Measurements from ENCODE around the gene NDUFS2.

NDUFS2 gene

GRCh38 chr1:161191971-161192370 lies 10.2 kb upstream of the NDUFS2 start:
- DNase-seq = no peak

DNA sequence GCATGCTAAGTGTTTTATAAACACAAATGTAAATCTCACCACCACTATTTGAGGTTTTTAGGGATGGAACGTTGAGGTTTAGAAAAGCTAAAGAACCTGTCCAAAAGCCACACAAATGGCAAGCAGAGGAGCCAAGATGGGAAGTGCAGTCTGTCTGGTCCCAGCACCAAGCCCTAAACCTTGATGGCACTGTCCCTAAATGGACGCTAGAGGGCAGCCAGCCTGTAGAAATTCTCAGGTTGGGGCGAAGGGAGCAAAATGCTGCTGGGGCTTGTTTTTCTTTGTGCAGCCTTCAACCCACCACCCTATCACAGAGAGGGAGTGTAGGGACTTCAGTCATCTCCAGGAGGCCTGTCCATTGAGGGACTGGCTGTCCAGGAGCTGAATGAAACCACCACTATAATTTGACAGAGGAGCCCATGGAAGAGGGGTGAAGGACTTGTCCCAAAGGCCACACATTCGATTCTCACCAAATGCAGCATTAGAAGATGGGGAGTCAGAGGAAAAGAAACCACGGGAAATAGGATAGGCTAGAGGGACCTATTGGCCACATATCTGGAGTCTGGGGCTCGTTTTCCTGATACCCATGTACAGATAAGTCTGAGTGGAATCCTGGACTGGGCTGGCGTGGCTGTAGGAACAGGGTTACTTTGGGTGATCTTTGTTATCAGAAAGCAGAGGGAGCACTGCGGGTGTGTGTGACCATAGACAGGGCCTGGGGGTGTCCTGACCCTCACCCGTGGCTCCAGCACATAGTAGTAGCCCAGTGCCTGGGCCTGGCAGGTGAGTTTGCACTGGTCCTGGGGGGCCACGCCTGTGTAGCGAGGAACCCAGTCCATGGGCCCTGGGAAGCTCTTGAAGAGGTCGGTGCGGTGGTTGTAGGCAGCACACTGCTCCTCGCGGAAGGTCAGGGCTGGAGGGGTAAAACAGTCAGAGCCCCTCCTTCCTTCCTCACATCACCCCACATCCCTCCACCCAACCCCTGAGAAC lies 9.4 kb upstream of the NDUFS2 start:
- intact Hi-C loops (cut with DNase I) = no loop called here
- DNase-seq = peak; percentile 37 to 90 (median 76)

More at GRCh38 chr1:161191971-161192370, 10.2 kb upstream of the NDUFS2 start:
- intact Hi-C loops (cut with DNase I) = no loop called here

DNA sequence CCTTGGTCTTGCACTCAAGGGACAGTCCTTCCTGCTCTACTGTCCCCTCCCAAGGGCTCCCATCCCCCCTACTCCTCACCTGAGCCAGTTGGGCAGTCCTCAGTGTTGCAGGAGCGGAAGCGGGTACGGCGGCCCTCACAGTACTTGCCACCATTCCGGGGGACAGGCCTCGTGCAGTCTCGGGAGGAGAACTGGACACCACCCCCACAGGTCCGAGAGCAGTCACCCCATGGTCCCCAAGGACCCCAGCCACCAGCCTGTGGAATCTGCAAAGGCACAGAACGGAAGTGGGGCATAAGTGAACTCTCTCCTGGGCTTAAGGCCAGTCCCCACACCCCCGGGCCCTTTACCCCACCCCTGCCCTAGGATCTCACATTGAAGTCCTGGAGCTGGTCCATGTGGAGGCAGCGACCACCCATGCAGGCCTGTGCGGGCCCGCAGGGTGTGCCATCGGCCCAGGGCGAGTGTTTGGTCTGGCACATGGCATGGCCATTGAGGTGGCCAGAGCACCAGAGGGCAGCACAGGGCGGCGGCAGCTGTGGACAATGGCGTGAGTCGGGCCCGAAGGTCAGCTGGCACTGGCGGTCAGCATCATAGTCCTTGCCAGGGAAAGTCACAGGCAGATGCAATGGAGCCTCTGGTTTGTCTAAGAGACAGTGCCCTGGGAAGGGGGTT lies 8.5 kb upstream of the NDUFS2 start:
- intact Hi-C loops (cut with DNase I) = no loop called here
- DNase-seq = peak; percentile 72 to 95 (median 86)

GRCh38 chr1:161195171-161195570 lies 7.0 kb upstream of the NDUFS2 start:
- peak in 3 of 42 donors; percentile 39 to 49 (median 43) for DNase-seq
- intact Hi-C loops (cut with DNase I) = no loop called here

DNA sequence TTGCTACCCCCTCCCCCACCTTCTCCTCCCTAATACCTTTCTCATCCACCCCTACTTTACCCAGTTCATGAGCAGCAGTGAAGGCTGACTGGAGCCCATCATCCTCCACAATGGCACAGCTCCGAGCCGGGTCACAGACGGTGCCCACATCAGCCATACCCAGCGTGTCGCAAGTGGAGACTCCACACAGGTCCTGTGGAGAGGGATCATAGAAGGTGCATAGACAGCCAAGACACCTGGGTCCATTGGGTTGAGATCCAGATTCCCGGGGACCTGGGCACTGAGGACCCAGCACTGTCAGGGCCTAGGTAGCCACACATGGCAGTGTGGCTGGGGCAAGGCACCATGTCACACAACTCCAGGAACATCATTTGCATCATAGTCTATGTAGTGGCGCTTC lies 6.1 kb upstream of the NDUFS2 start:
- intact Hi-C loops (cut with DNase I) = no loop called here
- DNase-seq = no peak

DNA sequence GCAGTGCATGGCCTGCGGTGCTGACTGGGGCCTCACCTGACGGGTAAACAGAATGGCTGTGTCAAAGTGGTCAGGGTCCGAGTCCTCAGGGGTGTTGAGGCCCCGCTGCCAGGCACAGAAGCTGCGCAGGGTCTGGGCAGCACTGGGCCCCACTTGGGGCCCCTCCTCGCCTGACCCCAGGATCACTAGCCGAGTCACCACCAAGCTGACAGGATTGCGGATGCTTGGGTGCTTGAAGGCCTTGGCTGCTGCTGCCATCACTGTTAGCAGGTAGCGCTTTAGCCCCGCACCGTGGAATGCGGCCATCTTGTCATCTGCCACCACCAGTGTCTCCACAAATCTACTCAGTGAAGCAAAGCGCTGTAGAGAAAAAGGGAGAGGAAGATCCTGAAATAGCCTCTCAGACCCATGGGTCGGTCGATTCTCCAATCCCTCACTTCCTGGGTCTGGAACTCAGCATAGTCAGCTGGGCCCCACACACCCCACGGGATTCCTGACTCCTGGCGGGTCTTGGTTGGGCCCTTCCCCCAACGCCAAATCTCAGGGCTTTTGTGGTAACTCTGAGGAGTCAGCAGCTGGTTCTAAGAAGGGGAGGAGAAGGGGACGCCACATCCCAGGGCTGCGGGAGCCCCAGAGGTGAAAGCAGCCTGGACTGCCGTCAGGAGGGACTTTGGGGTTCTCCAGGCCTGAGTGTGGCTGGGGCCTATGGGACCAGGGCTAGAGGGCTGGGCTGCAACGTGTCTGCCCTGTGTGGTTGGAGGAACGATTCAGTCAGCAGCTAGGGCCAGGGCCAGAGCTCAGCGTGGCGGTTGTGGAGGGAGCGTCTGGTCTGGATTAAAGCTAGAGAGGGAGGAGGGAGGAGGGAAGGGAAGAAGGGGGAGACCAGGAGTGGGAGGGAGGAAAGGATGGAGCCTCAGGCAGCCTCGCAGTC lies 5.4 kb upstream of the NDUFS2 start:
- DNase-seq = peak in 15 of 42 donors; percentile 30 to 75 (median 46)
- intact Hi-C loops (cut with DNase I) = no loop called here

GRCh38 chr1:161197560-161198193 lies 4.5 kb upstream of the NDUFS2 start:
- DNase-seq = no peak
- intact Hi-C loops (cut with DNase I) = no loop called here

DNA sequence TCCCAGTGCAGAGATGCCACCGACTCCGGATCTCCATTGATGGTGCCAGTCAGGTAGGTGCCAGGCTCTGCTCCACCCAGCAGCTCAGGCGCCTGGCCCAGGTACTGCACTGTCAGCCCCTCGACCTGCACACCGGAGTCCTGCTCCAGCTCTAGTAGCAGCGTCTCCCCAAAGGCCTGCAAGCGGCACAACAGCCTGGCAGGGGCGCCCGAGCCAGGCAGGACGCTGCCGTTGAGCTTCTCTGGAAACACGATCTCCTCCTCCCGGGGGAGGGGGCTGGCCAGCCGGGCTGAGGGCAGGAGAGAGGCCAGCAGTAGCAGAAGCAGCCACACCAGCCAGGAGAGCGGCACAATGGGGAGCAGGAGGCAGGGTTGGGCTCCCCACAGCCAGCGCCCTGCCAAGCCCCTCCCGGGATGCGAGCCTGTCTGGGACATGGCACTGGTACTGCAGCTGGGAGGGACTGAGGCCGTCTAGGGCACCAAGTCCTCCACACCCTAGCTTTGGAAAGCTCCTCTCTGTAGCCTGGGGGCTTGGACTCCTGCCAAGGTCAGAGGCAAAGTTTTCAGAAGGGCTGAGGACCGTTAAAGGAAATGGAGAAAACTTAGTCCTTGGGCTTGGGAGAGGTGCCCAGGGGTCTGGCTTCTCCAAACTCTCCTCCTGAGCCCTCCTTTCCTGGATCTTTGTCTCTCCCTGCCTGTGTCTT lies 3.8 kb upstream of the NDUFS2 start:
- peak in 39 of 42 donors; percentile 39 to 88 (median 65) for DNase-seq
- intact Hi-C loops (cut with DNase I) = no loop called here

GRCh38 chr1:161198897-161199431 lies 3.2 kb upstream of the NDUFS2 start, which contains the start of gene ADAMTS4:
TSS of gene ADAMTS4 (minus strand) at chr1:161199054. CDS start at chr1:161198627, 427 bp downstream.
- peak; percentile 47 to 95 (median 90) for DNase-seq
- intact Hi-C loops (cut with DNase I) = no loop called here

- intact Hi-C loops (cut with DNase I) = no loop called here
- DNase-seq = peak in 11 of 42 donors; percentile 24 to 74 (median 45)
Measured at GRCh38 chr1:161199506-161200139, 2.5 kb upstream of the NDUFS2 start.

DNA sequence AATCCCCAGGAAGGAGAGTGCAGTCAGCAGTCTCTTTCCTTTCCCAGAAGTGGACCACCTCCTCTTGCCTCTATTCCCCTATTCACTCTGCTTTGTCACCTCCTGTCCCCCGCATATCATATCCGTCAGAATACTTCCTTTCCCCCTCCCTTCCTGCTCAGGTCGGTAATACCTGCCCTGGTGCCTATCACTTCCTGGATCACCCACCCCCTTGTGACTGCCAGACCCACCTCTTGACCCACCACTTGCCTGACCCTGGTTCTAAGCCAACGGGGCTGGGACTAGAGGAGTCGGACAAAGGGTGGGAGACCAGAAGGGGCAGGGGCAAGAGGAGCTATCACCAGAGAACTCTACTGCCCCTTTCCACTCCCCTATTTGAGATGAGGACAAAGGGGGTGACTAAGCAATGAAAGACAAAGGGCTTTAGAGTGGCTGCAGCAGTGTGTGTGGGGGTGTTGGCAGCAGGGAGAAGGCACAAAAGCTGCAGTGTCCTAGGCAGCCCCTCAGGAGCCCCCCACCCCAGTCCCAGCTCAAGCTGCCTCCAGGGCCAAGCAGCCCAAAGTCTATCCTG lies 1.7 kb upstream of the NDUFS2 start:
- intact Hi-C loops (cut with DNase I) = no loop called here
- peak; percentile 49 to 91 (median 82) for DNase-seq

GRCh38 chr1:161200992-161201835 lies 953 bp upstream of the NDUFS2 start:
- DNase-seq = peak in 20 of 42 donors; percentile 18 to 78 (median 46)
- intact Hi-C loops (cut with DNase I) = no loop called here

DNA sequence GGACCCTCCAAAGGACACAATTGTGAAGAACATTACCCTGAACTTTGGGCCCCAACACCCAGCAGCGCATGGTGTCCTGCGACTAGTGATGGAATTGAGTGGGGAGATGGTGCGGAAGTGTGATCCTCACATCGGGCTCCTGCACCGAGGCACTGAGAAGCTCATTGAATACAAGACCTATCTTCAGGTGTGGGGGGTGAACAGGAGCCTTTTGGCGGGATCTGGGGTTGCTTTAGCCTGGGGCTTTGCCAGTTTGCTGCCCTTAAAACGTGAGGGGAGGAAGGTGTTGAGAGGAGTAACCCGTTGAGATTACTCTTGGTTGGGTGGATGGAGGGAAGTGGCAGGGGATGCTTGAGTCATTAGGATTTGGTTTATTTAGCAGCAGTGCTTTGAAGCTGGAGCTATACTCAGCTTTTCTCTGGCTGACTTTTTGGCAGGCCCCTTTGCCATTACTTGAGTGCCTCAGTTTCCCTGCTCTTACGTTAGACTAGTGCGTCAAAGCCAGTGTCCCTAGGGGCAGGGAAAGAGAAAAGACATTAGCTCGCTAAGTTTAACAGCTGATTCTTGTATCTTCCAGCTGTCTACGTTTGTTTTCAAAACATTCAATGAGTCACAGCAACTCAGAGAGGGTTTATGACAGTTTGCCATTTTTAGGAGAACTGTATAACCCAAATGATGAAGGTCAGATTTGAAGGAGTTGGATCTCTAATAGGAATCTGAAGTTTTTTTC lies 4.4 kb downstream of the NDUFS2 start:
- no peak for DNase-seq

DNA sequence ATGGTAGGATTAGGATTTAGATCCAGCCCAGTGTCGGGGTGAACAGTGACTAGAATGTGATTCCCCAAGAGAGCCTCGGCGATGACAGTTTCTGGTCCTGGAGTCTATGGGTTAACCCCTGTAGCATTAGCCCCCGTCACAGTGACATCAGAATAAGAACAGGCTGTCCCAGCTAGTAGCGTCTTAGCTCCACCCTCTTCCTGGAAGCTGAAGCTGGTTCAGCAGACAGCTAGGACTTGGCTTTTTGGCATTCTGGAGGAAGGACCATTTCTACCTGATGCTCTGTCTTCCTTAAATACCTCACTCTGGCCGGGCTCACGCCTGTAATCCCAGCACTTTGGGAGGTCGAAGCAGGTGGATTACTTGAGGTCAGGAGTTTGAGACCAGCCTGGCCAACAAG lies 5.0 kb downstream of the NDUFS2 start:
- intact Hi-C loops (cut with DNase I) = no loop called here
- no peak for DNase-seq

More for the DNA sequence above, 4.4 kb downstream of the NDUFS2 start:
- intact Hi-C loops (cut with DNase I) = no loop called here

DNA sequence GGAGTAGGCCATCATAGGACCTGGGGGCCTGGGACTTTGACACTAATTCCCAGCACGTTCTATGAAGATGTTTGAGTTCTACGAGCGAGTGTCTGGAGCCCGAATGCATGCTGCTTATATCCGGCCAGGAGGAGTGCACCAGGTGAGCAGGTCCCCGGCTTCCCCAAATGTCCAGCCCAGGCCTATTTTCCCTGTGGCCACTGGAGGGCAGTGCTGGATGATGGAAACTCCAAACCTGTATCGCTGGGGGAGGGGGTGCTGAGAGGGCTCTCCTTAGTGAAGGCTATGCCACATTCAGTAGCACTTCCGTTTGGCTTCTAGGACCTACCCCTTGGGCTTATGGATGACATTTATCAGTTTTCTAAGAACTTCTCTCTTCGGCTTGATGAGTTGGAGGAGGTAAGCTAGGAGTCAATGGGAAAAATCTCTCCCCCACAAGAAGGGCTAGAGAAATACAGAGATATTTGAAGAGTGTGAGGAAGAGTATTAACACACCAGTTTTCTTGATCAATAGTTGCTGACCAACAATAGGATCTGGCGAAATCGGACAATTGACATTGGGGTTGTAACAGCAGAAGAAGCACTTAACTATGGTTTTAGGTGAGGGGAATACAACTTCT lies 7.7 kb downstream of the NDUFS2 start:
- intact Hi-C loops (cut with DNase I) = no loop called here

More for the DNA sequence above, 7.7 kb downstream of the NDUFS2 start:
- DNase-seq = peak in 41 of 42 donors; percentile 56 to 89 (median 75)

Data from head of caudate nucleus (tissue), 42 donors.